HG03342 (cell line): ENCODE measurements around the gene P3H3.

Source experiments
- ATAC-seq: cut with Tn5 transposase; IDR thresholded peaks from one replicate; pipeline ENCODE4 v1.9.1; 2021; ENCODE audit warnings: mild to moderate bottlenecking, moderate library complexity; ENCODE audit not compliant: unreplicated experiment

The P3H3 gene, protein sequence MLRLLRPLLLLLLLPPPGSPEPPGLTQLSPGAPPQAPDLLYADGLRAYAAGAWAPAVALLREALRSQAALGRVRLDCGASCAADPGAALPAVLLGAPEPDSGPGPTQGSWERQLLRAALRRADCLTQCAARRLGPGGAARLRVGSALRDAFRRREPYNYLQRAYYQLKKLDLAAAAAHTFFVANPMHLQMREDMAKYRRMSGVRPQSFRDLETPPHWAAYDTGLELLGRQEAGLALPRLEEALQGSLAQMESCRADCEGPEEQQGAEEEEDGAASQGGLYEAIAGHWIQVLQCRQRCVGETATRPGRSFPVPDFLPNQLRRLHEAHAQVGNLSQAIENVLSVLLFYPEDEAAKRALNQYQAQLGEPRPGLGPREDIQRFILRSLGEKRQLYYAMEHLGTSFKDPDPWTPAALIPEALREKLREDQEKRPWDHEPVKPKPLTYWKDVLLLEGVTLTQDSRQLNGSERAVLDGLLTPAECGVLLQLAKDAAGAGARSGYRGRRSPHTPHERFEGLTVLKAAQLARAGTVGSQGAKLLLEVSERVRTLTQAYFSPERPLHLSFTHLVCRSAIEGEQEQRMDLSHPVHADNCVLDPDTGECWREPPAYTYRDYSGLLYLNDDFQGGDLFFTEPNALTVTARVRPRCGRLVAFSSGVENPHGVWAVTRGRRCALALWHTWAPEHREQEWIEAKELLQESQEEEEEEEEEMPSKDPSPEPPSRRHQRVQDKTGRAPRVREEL

GRCh38 chr12:6827982-6828780, at the start of gene P3H3:
Gene P3H3 (plus strand): TSS chr12:6828407. CDS start chr12:6828441, 34 bp downstream.
- ATAC-seq = no peak

- ATAC-seq = no peak
These were observed 49.3 kb upstream of the P3H3 start for GRCh38 chr12:6778574-6779550.

DNA sequence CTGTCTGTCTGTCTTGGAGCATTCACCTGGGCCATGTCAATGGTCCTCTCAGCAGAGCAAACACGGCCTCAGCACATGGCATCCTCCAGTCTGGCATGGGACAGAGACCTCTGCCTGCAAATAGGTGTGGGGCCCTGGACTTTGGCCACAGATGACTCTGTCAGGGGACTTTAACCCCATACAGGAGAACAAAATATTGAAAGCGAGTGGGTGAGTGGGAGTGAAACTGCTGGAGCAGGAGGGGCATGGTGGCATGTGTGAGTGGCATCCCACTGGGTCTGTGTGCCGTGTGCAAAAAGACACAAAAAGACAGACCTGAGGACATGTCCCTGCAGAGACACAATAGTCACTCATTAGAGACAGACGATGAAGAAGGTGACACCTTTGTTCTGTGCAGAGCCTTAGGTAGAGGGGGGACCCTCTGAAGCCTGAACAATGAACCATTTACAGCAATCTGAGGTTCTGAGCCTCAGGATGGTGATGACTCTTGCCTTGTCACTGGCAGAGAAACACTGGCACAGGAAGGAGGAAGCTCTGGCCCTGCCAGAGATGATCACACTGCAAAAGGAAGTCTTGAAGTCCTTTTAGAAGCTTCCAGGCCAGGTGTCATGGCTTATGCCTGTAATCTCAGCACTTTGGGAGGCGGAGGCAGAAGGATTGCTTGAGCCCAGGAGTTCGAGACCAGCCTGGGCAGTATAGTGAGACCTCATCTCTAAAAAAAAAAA, 48.3 kb upstream of the P3H3 start:
- no peak for ATAC-seq

DNA sequence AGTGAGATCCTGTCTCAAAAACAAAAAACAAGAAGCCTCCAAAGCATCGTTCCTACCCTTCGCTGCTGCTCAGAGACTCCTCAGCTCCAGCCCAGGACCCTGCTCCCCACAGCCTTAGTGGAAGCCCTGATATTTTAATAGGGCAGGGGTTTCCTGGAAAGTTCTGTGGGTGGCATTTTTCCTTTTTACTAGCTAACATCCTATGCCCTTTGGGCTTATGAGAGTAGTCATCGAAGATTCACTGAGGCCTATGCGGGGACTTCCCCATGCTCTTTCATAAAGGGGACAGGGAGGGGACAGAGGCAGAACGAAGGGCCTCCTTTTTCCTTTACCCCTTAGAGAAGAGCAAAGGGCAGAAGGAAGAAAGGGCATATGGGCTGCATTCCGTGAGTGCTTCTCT, 47.6 kb upstream of the P3H3 start:
- no peak for ATAC-seq

GRCh38 chr12:6782119-6782518, 46.1 kb upstream of the P3H3 start:
- no peak for ATAC-seq

GRCh38 chr12:6782850-6783566, 45.2 kb upstream of the P3H3 start:
- no peak for ATAC-seq

- ATAC-seq = no peak
These were observed 44.4 kb upstream of the P3H3 start for GRCh38 chr12:6783828-6784227.

- no peak for ATAC-seq
These were observed 43.9 kb upstream of the P3H3 start for GRCh38 chr12:6784296-6784695.

- no peak for ATAC-seq
These were observed 43.4 kb upstream of the P3H3 start for GRCh38 chr12:6784761-6785160.

DNA sequence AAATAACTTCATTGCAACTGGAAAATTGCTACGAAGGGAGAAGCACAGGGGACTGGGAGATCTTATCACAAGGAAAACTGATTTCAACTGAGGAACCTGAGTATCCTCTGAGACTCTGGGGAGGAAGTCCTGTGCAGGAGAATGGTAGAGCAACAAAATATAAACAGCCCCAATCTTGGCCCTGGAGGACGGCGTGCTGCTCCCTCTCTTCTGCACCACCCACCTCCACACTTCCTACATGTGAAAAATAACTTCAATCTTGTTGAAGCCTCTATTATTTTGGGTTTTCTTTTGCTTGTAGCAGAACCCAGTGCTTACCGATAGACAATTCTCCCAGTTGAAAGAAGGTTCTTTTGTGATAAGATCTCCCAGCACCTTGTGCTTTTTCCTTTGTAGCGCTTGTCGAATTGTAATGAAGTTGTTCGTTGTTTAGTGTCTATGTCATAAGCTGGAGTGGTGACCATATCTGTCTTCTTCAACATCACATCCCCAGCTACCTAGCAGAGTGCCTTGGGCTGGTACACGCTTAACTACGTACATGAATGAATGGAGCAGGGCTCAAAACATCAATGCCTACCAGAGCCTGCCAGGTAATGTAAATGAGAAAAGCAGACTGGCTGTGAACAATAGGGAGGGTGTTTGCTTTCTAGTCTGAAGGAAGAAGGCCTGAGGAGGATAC, 41.7 kb upstream of the P3H3 start:
- no peak for ATAC-seq

DNA sequence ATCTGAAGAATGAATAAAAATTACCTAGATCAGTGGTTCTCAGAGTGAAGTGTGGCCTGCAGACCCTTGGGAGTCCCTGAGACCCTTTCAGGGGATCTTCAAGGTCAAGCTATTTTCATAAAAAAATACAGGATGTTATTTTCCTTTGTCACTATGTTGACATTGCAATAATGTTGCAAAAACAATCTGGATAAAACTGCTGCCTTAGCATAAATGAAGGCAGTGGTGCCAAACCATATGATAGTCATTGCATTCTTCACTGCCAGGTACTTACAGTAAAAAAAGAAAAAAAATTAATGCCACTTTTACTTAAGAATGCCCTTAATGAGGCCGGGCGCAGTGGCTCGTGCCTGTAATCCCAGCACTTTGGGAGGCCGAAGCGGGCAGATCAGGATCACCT, 40.9 kb upstream of the P3H3 start:
- no peak for ATAC-seq

GRCh38 chr12:6788972-6789924, 39.0 kb upstream of the P3H3 start, which contains the start of gene CD4:
Gene CD4 (plus strand): TSS chr12:6789528. CDS start chr12:6800139, 10,611 bp downstream.
- ATAC-seq = no peak

DNA sequence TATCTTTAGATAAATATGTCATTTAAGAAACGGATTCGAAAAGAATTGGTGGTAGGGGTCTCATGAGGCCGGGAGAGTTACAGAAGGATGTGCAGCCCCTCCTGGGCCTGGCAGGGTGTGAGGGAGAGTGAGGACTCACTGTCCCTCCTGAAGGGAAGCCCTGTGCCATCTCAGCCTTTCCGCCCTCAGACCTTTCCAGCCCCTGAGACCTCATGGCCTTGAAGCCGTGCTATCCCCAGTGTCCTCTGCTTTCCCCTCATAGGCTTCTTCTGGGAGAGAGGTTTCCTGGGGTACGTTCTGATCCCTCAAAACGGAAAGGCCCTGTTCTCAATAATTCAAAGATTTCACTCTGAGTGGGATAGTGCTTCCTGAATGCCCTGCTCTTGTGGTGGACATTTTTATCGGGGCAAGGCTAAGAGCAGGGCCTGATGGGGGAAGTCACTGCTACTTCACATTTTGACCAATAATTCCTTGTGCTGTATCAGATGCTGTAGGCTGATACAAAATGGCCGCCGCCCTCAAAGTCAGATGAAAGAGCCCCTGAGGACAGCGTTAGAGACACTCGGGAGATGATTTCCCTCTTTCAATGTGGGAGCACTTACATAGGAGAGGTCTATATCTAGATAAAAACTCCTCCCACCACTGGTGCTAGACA, 37.6 kb upstream of the P3H3 start:
- ATAC-seq = no peak

DNA sequence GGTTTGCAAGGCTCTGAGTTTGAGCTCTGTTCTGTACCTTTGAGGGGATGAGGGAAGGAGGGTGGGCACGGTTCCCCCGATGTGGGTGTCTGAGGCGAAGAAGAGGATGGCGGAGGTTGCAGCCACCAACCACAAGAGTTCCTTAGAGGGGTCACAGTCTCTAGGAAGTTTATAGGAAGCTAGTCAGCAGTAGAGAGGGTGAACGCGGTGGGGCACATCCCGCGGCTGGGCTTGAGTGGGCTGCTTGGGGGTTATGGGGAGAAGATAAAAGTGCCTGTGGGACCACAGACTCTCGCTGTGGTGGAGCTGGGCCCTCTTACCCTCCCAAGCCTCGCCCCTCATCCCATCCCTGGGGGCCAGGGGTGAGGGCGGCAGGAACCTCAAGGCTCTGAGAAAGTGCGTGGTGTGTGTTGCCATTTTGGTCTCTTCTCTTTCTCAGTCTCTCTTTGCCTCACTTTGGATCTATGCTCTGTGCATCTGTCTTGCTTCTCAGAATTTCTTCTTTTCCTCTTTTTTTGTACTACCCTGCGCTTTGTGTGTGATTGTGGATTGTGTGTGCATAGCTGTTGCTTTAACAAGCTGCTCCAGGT, 36.2 kb upstream of the P3H3 start:
- no peak for ATAC-seq

GRCh38 chr12:6792522-6793201, 35.5 kb upstream of the P3H3 start:
- ATAC-seq = no peak

- ATAC-seq = no peak
These were observed 33.1 kb upstream of the P3H3 start for GRCh38 chr12:6795088-6795487.
